Right lobe of liver (tissue), 4 donors: ENCODE data around the gene B3GAT3.

Experiments
- POLR2A ChIP-seq: fragments of 450-650 bp; IDR thresholded peaks from one replicate; pipeline ENCODE4 v1.6.1; 2017; ENCODE audit warnings: antibody characterized with exemption, mild to moderate bottlenecking
- TF ChIP-seq, protein P1 (sequence below), 4 donors: fragments of 200-600 bp in 3 of 4; fragments of 450-650 bp in 1 of 4; IDR thresholded peaks; one replicate each; pipeline versions ENCODE4 v1.5.1 to v1.8.0; 2016 to 2022; ENCODE audit warnings: antibody characterized with exemption in 4 of 4, mild to moderate bottlenecking in 2 of 4
- donor health status: DM: no; HTN: no; CAD: no.
- donor health status: DM: no; HTN: no; CAD: no.
- donor health status: DM: no; HTN: yes; CAD: no.

DNA sequence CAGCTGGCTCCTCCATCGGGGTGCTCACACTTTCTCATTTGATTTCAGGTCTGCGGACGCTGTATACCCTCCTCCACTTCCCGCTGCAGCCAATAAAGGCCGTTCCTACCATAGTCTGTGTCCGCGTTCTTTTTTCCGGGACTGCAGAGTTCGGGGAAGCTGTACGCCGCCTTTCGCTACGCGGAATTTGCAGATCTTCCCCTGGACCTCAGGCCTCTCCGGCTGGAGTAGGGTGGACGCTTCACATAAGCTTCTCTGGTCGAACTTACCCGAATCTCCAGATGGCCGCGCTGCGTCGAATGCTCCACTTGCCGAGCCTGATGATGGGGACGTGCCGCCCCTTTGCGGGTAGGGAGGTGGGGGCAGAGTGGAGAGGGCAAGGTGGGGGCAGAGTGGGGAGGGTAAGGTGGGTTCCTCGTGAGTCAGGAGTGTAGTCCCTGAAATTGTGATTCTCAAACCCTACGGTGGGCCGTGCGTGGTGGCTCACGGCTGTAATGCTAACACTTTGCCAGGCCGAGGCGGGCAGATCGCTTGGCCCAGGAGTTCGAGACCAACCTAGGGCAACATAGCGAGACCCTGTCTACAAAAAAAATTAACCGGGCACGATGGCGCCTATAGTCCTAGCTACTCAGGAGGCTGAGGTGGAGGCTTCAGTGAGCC lies 43.9 kb upstream of the B3GAT3 start:
- TF ChIP-seq, protein P1, sequence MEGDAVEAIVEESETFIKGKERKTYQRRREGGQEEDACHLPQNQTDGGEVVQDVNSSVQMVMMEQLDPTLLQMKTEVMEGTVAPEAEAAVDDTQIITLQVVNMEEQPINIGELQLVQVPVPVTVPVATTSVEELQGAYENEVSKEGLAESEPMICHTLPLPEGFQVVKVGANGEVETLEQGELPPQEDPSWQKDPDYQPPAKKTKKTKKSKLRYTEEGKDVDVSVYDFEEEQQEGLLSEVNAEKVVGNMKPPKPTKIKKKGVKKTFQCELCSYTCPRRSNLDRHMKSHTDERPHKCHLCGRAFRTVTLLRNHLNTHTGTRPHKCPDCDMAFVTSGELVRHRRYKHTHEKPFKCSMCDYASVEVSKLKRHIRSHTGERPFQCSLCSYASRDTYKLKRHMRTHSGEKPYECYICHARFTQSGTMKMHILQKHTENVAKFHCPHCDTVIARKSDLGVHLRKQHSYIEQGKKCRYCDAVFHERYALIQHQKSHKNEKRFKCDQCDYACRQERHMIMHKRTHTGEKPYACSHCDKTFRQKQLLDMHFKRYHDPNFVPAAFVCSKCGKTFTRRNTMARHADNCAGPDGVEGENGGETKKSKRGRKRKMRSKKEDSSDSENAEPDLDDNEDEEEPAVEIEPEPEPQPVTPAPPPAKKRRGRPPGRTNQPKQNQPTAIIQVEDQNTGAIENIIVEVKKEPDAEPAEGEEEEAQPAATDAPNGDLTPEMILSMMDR (IDR thresholded peaks at IDR 0.05) = no peak
- no peak for TF ChIP-seq POLR2A
